ENCODE results near the gene IMP4.

GRCh38 chr2:130345611-130346010 is 2.9 kb downstream of the IMP4 start:
- TF ChIP-seq CTCF (IDR thresholded peaks at IDR 0.05; ENCODE audit: poor library complexity, severe bottlenecking) (no peak), EZH2 (IDR thresholded peaks at IDR 0.05; ENCODE audit: borderline replicate concordance, insufficient read depth, low read length, poor library complexity, severe bottlenecking) (no peak), POLR2AphosphoS5 (IDR thresholded peaks at IDR 0.05) (no peak), EP300 (conservative IDR thresholded peaks at IDR 0.05; ENCODE audit: poor library complexity, severe bottlenecking) (no peak), REST (IDR thresholded peaks at IDR 0.05; ENCODE audit: borderline replicate concordance) (no peak), MXI1 (conservative IDR thresholded peaks at IDR 0.05; ENCODE audit: poor library complexity, severe bottlenecking) (no peak), TAF1 (IDR thresholded peaks at IDR 0.05; ENCODE audit: low read depth) (no peak), RAD21 (conservative IDR thresholded peaks at IDR 0.05) (no peak)

Measured in neural cell (in vitro differentiated cells).